HG03439 (cell line): ENCODE measurements around the gene SYNGAP1.
"Not testable (repeated sequence)": the region's sequence is repeated elsewhere in the genome, so short reads cannot be mapped to it uniquely, and the experiment has no call there.

ENCODE experiments used
- ATAC-seq: cut with Tn5 transposase; IDR thresholded peaks from one replicate; pipeline ENCODE4 v1.9.1; 2021; ENCODE audit warnings: mild to moderate bottlenecking, moderate library complexity; ENCODE audit not compliant: unreplicated experiment

SYNGAP1 gene

DNA sequence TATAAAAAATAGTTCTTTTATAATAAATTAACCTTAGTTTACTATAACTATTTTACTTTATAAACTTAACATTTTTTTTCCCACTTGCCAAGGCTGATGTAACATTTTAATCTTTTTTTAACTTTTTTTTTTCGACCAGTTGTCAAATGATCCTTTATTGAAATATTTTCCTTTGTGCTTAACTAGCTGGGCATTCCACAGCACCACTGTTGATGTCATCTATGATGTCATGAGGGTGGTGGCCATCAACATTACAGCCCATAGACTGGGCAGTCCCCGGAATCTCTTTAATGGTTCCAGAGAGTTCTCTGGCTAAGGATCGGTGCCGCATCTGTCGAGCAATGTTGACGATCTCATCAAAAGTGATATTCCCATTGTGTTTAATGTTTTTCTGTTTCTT lies 20.0 kb upstream of the SYNGAP1 start:
- not testable (repeated sequence) for ATAC-seq

DNA sequence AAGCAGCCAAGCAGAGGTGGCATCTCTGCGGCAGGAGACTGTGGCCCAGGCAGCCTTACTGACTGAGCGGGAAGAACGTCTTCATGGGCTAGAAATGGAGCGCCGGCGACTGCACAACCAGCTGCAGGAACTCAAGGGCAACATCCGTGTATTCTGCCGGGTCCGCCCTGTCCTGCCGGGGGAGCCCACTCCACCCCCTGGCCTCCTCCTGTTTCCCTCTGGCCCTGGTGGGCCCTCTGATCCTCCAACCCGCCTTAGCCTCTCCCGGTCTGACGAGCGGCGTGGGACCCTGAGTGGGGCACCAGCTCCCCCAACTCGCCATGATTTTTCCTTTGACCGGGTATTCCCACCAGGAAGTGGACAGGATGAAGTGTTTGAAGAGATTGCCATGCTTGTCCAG lies 15.0 kb upstream of the SYNGAP1 start:
- no peak for ATAC-seq

DNA sequence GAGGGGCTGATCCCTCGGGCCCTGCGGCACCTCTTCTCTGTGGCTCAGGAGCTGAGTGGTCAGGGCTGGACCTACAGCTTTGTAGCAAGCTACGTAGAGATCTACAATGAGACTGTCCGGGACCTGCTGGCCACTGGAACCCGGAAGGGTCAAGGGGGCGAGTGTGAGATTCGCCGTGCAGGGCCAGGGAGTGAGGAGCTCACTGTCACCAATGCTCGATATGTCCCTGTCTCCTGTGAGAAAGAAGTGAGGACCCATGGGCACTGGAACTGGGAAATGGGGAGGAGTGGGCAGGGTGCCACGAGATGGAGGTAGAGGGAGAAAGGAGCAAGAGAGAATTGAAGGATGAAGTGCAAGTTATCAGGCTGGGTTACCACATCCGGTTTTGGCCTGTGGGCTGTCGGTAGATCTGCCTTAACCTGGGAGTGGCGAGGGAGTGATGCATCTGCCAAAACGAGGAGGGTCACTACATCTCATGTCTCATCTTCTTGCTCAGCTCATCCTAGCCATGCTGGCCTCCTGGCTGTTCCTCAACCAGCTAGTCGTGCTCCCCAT lies 14.4 kb upstream of the SYNGAP1 start:
- ATAC-seq: no peak

DNA sequence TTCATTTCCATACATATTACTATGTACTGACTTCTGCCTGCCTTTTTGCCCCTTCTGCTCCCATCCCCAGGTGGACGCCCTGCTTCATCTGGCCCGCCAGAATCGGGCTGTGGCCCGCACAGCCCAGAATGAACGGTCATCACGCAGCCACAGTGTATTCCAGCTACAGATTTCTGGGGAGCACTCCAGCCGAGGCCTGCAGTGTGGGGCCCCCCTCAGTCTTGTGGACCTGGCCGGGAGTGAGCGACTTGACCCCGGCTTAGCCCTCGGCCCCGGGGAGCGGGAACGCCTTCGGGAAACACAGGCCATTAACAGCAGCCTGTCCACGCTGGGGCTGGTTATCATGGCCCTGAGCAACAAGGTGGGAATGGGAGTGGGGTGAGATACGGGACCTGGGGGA lies 13.7 kb upstream of the SYNGAP1 start:
- no peak for ATAC-seq

DNA sequence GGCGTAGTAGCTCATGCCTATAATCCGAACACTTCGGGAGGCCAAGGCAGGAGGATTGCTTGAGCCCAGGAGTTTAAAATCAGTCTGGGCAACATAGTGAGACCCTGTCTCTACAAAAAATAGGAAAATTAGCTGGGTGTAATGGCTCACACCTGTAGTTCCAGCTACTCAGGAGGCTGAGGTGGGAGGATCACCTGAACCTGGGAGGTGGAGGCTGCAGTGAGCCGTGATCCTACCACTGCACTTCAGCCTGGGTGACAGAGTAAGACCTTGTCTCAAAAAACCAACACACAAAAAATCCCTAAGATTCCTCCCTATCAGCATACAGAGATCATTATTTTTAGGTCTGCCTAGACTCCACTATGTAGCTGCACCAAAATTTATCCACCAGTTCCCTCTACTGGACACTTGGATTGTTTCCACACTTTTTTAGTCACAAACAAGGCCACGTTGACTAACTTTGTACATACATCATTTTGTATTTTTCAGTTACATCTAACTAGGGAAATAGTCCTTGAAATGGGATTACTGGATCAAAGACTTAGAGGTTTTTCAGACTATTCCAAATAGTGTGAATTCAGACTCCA lies 12.6 kb upstream of the SYNGAP1 start:
- no peak for ATAC-seq

DNA sequence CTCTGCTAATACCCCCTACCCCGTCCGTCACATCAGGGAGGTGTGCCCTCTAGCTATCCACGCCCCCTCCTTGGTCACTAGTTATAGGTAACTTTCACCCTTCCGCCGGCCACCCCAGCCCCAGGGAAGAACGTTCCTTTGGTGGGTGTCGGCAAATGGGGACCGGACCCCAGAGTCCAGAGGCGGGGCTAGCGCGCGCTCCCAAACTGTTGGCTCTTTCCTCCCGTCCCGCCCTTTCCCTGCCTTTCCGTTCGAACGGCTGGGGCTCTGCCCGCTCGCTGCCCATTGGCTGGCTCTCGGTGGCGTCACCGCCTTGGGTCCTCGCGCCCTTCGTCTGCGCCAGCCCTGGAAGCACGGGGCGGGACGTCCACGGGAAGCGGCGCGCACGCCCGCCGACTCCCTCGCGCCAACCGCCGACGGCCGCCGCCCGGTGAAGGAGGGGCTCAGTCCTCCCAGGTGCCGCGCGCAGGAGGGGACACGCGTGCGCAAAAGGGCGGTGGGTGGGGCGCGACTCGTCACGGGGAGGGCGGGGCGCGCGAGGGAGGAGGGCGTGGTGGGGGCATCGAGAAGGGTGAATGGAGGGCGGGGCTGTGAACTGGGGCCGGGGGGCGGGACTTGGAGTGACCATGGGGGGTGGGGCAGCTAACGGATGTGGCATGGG lies 9.7 kb upstream of the SYNGAP1 start:
- ATAC-seq: peak; percentile 77

DNA sequence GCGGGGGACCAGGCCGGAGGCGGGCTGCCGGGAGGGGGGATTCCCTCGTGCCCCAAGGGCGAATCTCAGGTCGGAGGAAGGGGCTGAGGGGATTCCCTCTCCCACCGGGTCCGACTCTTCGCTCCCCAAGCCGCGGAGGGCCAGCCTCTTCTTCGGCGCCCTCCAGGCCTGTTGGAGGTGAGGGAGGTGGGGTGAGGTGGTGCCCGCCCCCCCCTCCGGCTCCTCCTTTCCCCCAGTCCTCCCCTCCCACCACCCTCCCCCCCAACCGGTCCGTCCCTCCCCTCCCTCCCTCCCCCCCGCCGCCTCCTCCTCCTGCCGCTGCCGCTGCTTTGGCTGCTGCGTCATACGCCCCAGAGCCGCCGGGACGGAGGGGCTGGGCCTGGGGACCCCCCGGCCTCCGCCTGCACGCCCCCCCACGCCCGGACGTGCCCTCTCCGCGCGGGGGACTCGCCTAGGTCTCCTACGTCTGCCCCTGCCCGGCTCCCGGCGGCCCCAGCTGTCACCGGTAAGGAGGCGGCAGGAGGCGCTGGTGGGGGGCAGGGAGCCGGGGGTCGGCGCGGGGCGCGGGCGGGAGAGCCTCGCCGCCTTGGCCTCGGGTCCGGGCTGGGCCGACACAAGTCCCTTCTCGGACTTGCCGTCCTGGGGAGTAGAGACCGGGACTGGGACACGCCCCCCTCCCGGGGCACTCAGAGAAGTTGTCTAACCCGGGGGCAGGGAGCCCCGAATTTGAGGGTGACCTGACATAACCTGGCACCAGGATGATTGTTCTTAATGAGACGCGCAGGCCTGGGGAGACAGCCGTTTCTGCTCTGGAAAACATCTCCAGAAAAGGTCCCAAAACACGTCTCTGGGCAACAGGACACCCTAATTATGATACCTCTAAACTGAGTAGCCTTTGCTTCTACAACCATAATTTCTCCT lies 8.9 kb upstream of the SYNGAP1 start, which contains the start of gene PHF1:
Gene PHF1 (plus strand): TSS at position 304 of the 921 bp plus-strand sequence. CDS start 1,250 bp downstream, outside the sequence.
- ATAC-seq: peak; percentile 36

DNA sequence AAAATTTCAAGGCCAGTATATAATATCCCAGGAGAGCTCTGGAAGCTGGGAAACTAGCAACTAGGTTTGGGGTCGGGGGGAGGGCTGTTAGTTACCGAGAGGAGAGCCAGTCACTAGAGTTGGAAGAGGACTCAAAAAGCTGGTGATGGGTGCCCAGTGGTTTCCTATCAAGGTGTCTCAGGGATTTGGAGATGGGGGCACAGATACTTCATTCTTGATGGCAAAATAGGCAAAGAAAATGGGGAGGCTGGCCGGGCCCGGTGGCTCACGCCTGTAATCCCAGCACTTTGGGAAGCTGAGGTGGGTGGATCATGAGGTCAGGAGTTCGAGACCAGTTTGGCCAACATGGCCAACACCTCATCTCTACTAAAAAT lies 8.2 kb upstream of the SYNGAP1 start:
- no peak for ATAC-seq

DNA sequence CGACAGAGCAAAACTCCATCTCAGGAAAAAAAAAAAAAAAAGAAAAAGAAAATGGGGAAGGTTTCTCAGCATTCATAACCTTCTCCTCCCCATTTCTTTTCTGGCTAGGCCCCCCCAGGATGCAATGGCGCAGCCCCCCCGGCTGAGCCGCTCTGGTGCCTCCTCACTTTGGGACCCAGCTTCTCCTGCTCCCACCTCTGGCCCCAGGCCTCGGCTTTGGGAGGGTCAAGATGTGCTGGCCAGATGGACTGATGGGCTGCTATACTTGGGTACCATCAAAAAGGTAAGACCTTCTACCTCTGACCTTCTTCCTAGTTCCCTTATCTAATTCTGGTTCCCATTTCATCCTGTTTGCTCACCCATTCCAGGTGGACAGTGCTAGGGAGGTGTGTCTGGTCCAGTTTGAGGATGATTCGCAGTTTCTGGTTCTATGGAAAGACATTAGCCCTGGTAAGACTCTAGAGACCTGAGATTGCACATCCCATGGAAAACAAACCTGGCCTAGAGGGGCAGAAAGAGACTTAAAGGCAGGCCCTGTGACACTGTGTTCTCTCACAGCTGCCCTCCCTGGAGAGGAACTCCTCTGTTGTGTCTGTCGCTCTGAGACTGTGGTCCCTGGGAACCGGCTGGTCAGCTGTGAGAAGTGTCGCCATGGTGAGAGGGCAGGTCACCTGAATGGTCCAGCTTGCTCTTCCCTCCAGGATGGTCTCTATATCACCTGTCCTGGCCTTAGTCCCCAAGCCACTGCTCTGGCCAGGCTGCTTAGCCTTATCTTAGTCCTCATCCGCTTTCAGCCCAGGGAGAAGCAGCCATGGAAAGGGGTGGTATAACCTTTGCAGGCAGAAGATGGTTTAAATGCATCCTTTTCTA lies 7.5 kb upstream of the SYNGAP1 start:
- no peak for ATAC-seq

DNA sequence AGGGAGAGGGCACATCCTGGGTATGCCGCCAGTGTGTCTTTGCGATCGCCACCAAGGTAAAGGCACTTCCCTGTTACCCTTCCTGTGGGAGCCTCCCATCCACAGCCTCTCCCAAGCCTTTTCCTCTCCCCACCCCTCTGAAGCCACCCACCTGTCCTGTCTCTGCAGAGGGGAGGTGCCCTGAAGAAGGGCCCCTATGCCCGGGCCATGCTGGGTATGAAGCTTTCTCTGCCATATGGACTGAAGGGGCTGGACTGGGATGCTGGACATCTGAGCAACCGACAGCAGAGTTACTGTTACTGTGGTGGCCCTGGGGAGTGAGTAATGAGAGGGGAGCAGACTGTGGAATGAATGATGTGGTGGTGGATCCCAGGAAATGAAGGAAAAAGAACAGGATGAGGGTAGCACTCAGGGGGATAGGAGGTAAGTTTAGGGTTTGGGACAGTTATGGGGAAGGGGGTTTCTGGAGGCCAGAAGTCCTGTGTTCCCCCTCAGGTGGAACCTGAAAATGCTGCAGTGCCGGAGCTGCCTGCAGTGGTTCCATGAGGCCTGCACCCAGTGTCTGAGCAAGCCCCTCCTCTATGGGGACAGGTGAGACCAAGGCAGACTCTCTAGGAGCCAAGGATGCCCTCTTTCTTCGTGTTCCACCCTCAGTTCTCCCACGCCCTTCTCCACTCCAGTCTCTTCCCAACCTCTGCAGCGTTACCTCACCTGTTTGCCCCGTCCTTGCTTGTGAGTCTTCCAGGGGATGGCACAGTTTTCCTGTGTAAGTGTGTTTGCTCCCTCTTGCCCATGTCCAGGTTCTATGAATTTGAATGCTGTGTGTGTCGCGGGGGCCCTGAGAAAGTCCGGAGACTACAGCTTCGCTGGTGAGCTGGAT lies 6.4 kb upstream of the SYNGAP1 start:
- no peak for ATAC-seq

DNA sequence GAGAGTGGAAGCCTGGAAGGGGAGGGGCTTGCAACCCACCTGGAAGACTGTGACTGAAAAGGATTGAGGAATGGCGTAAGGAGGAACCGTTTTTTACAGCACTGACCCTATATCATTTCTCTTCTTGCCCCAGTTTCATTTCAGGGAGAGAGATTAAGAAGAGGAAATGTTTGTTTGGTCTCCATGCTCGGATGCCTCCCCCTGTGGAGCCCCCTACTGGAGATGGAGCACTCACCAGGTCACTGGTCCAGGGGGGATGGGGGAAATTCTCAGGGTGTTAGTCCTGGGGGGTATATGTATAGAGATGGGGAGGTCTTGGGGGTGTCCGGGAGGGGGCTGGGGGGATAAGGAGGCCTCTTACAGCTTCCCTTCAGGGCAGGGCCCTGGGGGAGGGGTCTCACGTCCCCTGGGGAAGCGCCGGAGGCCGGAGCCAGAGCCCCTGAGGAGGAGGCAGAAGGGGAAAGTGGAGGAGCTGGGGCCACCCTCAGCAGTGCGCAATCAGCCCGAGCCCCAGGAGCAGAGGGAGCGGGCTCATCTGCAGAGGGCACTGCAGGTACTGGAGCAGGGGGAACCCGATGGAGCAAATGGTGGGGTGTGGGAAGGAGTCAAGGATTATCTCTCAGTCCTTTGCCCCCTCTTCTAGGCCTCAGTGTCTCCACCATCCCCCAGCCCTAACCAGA lies 5.1 kb upstream of the SYNGAP1 start:
- no peak for ATAC-seq

DNA sequence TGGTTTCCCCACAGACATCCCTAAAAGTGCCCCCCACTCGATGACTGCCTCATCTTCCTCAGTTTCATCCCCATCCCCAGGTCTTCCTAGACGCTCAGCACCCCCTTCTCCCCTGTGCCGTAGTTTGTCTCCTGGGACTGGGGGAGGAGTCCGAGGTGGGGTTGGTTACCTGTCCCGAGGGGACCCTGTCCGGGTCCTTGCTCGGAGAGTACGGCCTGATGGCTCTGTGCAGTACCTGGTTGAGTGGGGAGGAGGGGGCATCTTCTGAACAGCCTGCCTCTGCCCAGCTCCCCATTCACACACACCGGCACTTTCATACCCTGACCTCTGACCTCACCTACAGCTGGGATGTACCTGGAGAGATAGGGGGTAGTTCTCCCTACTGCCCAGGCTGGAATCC lies 4.0 kb upstream of the SYNGAP1 start:
- no peak for ATAC-seq

DNA sequence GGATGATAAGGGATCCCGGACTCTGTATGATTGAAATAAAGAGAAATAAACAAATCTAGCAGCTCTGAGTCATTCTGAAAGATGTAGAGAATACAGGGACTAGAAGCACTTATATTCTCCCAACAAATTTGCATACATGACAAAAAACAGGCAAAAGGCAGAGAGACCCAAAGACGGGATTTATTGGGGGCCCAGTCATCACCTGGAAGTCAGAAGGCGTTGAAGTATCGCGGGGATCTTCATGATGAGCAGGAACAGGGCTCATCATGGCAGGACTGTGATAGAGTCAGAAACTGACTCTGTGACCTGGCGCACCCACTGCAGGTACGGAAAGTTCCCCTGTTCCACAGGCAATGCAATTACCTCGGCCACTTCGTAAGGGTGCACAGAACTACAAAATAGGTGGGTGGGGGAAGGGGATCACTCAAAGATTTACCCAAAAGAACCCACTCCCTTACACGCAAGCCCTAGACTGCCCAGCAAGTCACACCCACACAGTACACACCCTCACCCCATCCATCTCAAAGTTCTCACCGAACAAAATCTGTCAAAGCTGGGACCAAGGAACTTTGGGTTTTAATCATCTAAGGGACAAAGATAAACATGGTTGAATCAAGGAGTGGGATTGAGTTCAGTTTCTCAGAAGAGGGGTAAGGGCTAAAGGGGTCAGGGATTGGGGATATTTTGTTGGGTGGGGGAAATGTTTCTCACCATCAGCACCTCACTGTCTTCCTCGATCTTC lies 3.3 kb upstream of the SYNGAP1 start:
- ATAC-seq: no peak

DNA sequence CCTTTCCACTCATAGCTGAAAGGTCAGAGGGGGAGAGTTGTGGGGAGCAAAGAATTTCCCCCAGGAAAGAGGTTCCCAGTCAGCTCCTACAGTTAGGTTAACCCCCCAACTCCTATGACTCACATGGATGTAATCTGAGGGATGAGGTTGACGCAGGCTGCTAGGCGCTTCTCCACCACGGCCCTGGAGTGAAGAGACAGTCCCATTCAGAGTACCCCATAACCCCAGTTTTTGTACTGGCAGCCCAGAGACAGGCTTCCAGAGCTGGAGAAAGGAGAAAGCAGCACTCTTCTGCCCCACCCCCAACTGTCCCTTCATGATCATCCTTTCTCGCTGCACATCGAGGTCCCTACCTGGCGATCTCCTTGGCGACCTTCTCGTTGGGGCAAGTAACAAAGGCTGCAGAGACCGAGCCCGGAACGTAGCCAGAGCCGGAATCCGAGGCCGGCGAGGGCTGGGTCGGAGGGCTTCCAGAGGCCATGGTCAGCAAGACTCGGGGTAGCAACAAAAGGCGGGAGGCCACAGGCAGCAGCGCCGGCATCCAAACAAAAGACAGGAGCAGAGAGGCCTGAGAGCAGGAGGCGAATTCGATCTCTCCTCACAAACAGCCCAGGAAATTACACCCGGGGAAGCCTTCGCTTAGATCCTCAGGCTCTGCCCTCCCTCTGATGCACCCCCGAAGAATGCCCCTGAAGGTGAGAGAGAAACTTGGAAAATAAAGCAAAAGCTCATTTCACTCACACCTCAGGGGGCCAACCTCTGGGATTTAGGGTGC lies 2.5 kb upstream of the SYNGAP1 start:
- no peak for ATAC-seq

DNA sequence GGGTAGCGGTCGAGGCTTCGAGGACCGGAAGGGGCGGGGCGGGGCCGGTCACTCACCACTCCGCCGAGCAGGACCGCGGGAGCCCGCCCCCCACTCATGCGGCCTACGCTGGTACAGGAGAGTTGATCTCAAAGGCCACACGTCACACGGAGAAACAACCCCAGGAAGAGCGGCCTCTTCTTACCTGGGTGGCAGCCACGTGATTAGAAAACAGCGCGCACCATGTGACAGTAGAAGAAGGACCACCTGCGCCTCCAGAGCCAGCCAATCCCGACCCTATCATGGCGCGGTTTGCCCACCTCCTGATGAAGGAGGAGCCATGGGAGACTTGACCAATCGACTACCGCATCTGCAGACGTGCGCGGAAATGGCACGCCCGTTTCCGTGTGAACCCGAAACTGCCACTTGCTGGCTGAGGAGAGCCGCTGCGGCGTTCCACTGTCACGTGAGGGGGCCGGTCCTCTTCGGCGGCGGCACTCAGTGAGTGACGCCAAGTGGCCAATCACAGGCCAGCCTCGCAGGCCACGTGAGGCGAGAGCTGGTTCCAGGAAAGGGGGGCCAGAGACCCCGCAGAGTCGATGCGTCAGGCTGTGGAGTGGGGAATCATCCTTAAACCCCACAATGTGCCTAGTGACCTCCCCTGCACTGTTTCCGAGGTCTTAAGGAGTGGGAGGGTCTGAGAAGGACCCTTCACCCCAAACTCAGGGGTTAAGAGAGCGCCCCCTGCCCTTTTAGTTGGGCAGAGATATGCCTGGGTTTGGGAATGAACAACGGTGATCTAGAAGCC lies 1.8 kb upstream of the SYNGAP1 start, which contains the start of gene CUTA:
Gene CUTA (minus strand): TSS at position 205 of the 787 bp plus-strand sequence. CDS start 107 bp downstream, at position 98.
- ATAC-seq: peak; percentile 85

DNA sequence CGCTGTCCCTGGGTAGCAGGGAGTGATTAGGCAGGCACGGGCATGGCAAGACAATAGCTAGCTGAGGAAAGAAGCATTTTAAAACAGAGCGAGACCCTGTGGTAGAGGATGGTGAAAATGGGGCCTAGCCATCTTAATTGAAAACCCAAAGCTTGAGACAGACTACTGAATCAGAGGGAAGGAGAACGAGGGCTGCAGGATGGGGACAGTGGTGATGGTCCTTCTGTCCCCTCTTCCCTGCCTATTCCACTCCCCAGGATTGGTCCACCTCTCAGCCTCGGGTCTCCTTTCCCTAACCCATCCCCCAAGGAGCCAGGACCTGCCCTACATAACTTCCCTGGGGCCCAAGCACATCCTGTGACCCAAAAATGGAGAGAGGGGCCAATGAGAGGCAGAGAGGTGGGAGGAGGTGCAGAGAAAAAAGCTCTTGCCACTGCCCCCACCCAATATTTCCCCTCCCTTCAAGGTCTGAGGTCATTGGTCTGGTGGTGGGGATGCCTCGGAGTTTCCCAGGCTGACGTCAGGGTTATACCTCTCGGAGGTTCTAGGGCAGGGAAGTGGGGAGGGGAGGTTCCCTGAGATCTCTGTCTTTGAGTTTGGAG lies 1.1 kb upstream of the SYNGAP1 start:
- no peak for ATAC-seq
